Measurements from ENCODE around the gene ANTXRL.
"Not testable (repeated sequence)": the region's sequence is repeated elsewhere in the genome, so short reads cannot be mapped to it uniquely, and the experiment has no call there.

Gene ANTXRL

DNA sequence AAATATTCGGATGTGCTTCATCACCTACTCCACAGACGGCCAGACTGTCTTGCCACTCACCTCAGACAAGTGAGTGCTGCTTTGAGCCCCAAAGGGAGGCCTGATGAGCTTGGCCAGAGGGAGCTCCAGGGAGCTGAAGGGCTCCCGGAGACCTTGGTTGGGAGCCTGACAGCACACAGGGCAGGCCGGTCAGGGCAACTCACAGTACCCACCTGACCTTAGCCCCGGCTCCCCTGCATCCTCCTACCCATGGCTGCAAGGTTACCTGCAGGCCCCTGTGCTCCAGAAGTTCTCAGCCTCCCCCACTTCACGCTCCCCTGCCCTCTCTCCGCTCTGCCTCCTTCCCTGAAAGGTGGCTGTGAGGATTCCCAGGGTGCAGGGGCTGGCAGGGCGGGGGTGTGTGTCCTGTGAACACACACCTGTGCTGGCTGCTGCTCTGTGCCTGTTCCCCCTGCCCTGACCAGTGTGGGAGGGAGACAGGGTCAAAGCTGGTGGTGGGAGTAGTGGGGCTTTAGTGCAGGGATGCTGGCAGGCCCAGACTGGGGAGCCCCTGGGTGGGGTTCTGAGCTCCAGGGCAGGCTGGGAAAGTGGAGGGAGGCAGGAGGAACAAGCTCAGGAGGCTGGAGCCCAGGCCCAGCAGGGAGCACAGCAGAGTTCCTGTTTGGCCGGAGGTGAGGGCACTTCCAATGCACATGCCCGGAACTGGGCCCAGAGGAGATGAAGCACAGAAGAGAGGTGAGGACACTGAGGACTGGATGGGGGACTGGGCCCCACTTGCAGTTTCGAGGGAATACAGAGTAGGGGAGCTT is 7.2 kb downstream of the ANTXRL start:
- no peak for DNase-seq (ENCODE audit: low spot score)

- no peak for DNase-seq (ENCODE audit: low spot score)
Measured at GRCh38 chr10:46294641-46295220, 7.9 kb downstream of the ANTXRL start.

GRCh38 chr10:46295350-46296010 is 8.7 kb downstream of the ANTXRL start:
- not testable (repeated sequence) for DNase-seq (ENCODE audit: low spot score)

DNA sequence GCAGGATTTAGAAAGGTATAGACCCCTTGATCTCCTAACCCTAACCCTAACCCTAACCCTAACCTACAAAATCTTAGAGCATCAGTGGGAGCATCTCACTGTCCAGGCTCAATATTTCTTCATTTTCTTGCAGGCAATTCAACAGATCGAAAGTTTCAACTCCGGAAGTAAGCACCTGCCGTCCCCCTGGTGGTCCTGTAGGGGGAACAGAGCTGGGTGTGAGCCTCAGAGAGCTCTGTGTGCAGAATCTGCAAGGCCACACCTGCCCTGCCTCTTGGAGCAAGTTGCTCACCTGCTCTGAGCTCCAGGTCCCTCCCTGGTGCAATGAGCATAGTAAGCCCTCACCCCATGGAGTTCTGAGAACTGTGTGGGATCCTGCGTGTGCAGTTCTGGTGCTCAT is 9.3 kb downstream of the ANTXRL start:
- not testable (repeated sequence) for DNase-seq (ENCODE audit: low spot score)

DNA sequence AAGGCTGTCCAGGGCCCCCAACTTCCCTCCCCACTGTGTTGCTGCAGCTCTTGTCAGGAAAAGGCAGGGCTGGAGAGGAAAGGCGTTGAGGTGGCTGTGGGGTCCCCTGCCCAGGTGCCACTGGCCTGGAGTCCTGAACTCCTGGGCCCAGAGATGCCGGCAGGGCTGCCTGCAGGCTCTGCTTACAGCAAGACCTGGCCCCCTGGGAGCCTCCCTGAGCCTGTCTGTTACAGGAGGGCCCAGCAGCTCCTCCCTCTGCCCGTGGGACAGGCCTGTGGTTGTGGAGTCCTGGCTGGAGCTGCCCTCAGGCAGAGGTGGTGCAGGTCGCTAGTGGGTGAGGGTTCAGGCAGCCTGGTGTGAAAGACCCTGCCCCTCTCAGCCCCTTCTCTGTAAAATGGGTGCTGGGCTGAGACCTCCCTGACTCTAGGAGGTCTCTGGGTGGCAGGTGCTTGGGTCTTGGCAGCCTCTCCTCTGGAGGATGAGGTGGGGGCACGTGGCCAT is 9.9 kb downstream of the ANTXRL start:
- no peak for DNase-seq (ENCODE audit: low spot score)

GRCh38 chr10:46297406-46298204 is 10.8 kb downstream of the ANTXRL start:
- no peak for DNase-seq (ENCODE audit: low spot score)

DNA sequence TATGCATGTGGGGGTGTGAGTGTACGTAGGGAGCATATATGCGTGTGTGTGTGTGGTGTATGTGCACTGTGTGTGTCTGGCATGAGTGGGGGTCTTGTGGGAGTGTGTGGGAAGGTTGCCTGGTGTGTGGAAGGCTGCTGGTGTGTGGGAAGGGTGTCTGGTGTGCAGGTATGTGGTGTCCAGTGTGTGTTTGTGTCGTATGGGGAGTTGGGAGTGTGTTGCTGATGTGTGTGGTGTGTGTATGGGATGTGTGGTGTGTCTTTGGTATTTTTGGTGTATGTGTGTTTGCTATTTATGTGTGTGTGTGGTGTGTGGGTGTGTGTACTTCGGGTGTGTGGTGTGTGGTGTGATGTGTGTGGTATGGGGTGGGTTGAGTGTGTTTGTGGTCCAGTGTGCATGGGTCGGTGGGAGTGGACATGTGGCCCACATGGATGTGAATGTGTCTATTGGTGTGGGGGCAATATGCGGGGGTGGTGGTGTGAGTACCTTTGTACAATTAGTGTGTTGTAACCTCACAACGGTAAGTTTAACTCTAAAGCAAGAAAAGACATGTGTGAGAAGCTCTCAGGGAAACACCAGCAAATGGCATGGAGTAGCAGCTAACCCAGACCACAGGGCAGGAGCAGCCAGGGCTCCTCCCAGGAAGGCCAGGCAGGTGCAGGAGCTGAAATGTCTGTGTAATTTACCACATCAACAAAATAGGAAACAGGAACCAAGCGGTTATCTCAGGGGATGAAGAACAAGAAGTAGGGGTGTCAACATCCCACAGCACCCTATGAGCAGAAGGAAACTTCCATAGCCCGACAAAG is 11.9 kb downstream of the ANTXRL start:
- DNase-seq (ENCODE audit: low spot score): no peak

DNA sequence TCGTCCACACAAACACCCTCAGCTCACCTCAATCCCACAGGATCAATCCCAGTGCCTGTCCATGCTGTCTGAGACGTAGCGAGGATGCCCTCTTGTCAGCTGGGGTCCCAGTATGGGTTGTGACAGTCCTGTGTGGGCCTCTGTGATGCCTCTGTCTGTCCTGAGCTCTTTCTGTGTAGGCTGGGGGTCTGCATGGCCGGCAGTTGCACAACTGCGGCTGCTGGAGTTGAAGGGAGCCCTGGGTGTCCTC is 12.4 kb downstream of the ANTXRL start:
- DNase-seq (ENCODE audit: low spot score): no peak

DNA sequence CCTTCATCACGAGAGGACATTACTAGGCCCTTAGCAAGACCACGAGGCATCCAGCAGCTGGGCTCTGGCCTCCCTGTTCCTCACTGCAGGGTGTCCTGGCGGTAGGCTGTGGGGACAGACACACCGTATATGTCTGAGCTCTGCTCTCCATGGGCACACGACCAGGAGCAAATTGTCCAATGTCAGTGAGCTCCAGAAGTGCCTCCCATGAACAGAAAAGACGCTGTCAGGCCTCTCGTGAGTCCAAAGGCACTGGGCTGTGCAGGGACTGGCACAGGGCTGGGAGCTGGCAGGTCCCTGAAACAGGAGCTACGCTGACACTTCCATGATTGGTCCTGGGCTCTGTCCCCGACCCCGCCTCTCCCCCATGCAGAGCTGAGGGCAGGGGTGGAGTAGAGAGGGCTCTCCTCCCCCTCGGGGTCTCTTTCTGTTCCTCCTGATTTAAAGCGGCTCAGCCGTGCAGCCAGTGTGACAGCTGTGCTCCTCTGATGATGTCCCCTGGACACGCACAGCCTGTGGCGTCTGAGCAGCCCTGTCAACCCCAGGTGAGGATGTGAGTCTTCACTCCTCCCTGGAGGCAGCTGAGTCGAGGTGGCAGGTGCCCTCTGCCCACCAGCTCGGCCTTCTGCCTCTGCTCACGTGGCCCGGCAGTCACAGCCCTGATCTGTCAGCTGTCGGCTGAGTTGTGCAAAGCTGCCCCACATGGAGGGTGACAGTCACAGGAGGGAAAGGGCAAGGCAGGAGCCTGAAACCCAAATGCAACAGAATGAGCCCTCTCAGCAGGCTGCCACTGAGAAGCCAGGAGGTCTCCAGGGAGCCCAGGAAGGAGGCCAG is 13.0 kb downstream of the ANTXRL start:
- no peak for DNase-seq (ENCODE audit: low spot score)

GRCh38 chr10:46300370-46300711 is 13.5 kb downstream of the ANTXRL start:
- not testable (repeated sequence) for DNase-seq (ENCODE audit: low spot score)

GRCh38 chr10:46301056-46301645 is 14.4 kb downstream of the ANTXRL start:
- DNase-seq (ENCODE audit: low spot score): no peak

GRCh38 chr10:46301721-46302479 is 15.1 kb downstream of the ANTXRL start:
- DNase-seq (ENCODE audit: low spot score): no peak

DNA sequence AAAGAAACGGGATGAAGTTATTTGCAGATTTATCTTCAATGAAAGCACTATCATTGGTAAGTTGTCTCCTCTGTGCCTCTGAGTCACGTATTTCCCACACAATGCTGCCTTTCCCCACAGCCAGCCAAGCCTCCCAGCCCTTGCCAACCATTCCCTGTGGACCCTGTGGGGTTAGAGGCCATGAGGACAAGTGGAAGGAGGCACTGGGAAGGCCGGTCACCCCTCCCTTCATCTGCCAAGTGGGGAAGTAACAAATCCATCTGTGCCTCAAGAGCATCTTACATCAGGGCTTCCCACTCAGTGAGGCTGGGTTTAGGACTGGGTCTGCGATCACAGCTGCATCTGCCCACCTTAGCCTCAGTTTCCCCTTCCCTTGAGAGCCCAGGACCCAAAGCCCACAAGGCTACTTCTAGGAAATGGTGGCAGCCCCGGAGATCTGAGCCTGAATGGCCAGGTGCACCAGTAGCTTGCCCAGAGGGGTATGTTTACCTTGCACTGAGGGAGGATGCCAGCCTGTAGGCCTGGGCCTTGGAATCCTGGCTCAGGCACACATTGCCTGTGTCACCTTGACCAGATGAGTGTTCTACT is 16.1 kb downstream of the ANTXRL start:
- DNase-seq (ENCODE audit: low spot score): not testable (repeated sequence)

DNA sequence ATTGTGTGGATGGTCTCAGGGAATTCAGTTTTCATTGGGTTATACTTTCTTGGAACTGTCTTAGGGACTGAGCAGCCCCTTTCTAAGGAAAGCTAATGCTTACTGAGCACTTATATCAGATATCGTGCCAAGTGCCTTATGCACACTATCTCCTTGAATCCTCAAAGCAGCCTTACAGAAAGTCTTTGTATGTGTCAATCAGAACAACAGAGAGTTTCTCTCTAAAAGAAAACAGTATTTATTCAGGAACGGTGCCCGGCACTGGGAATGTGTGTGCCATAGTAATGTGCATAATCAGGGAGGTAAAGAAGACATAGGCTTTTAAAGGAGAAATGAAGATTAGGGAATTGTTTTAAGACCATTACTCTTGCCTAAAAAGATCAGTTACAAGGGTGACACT is 17.3 kb downstream of the ANTXRL start:
- DNase-seq (ENCODE audit: low spot score): no peak

GRCh38 chr10:46304671-46305070 is 17.9 kb downstream of the ANTXRL start:
- not testable (repeated sequence) for DNase-seq (ENCODE audit: low spot score)

DNA sequence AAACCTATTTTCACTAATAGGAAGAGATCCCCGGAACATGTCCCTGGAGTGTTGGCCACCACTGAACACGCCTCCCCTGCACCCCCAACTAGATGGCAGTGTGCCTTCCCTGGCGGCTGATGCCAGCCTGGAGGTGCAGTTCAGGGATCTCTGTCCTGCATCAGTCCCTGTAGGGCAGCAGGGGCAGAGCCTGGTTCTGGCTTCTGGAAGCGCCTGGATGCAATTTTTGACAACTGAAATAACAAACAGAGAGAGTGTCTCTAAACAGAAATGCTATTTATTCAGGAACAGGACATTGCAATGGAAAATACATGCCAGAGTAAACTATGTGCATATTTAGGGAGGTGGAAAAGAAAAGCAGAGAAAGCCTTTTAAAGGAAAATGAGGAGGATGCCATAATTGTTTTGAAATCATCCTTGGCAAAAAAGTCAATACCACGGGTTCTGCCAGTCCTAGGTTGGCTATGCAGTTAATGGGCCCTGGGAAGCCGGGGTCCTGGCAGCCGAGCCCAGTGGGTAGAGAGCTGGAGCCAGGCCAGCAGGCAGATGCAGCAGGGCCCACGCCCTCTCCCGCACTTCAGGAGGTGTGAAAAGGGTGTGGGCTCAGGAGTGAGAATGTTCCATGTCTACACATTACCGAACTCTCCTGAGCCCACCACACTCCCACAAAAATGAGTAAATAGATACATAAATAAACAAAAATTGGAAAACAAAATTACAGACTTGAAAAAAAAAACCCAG is 18.5 kb downstream of the ANTXRL start:
- DNase-seq (ENCODE audit: low spot score): no peak

DNA sequence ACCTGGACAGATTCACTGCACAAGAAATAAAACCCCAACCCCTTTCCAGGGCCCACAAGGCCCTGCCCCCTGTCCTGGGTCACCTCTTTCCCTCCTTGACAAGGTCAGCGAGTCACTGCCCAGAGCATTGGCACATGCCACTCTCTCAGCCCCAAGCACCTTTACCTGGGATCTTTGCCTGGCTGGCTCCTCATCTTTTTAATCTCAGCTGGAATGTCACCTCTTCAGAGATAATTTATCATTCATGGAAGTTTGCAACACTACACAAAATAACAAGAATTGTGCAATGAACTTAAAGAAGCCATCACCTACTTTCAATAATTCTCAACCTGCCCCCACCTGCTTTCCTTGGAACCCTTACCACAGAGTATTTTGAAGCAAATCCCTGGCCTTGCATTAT is 19.2 kb downstream of the ANTXRL start:
- DNase-seq (ENCODE audit: low spot score): no peak

GRCh38 chr10:46306516-46307184 is 19.9 kb downstream of the ANTXRL start:
- DNase-seq (ENCODE audit: low spot score): no peak
